ENCODE measurements around the gene HSD17B1.
"Not testable (repeated sequence)": the region's sequence is repeated elsewhere in the genome, so short reads cannot be mapped to it uniquely, and the experiment has no call there.

HSD17B1 gene

GRCh38 chr17:42536372-42537155 lies 16.2 kb upstream of the HSD17B1 start:
- Mint-ChIP-seq H3K4me1 (peaks cover 45% of the 10 kb centered on the region), H3K4me3 (peak overlapping the region; percentile 75), H3K36me3 (peaks cover 24% of the 10 kb centered on the region), H3K27ac (peak overlapping the region; percentile 61), H3K9me3 (no peaks in the 10 kb centered on the region)
- peak; percentile 86 for ATAC-seq
- DNase-seq (ENCODE audit: low spot score in 2 of 2) = peak; percentile 63 to 88

GRCh38 chr17:42537156-42537805 lies 15.4 kb upstream of the HSD17B1 start:
- Mint-ChIP-seq H3K4me3 (peak overlapping the region; percentile 75), H3K4me1 (peaks cover 43% of the 10 kb centered on the region), H3K9me3 (no peaks in the 10 kb centered on the region), H3K36me3 (peaks cover 24% of the 10 kb centered on the region), H3K27ac (peak overlapping the region; percentile 61)
- ATAC-seq (no peak), DNase-seq (ENCODE audit: low spot score in 2 of 2) (no peak)

GRCh38 chr17:42537826-42538451 lies 14.8 kb upstream of the HSD17B1 start:
- H3K27ac Mint-ChIP-seq = no peak overlapping the region
- H3K4me1 Mint-ChIP-seq = peaks cover 43% of the 10 kb centered on the region
- H3K36me3 Mint-ChIP-seq = peaks cover 24% of the 10 kb centered on the region
- DNase-seq (ENCODE audit: low spot score in 2 of 2) = no peak
- ATAC-seq = no peak
- peak overlapping the region; percentile 75 for H3K4me3 Mint-ChIP-seq
- H3K9me3 Mint-ChIP-seq = no peaks in the 10 kb centered on the region

GRCh38 chr17:42538482-42538881 lies 14.2 kb upstream of the HSD17B1 start:
- ATAC-seq (no peak), DNase-seq (ENCODE audit: low spot score in 2 of 2) (no peak)
- Mint-ChIP-seq H3K27ac (no peak overlapping the region), H3K36me3 (peaks cover 24% of the 10 kb centered on the region), H3K4me1 (peaks cover 43% of the 10 kb centered on the region), H3K4me3 (peak overlapping the region; percentile 75), H3K9me3 (no peaks in the 10 kb centered on the region)

- not testable (repeated sequence) for H3K9me3 Mint-ChIP-seq; DNase-seq (ENCODE audit: low spot score in 2 of 2); H3K27ac Mint-ChIP-seq; H3K4me3 Mint-ChIP-seq; ATAC-seq
- Mint-ChIP-seq H3K36me3 (peaks cover 24% of the 10 kb centered on the region), H3K4me1 (peaks cover 40% of the 10 kb centered on the region)
Measured at GRCh38 chr17:42540558-42540957, 12.2 kb upstream of the HSD17B1 start.

- no peak overlapping the region for H3K27ac Mint-ChIP-seq
- H3K4me3 Mint-ChIP-seq = no peak overlapping the region
- H3K9me3 Mint-ChIP-seq = no peaks in the 10 kb centered on the region
- DNase-seq (ENCODE audit: low spot score in 2 of 2) (no peak), ATAC-seq (no peak)
- H3K36me3 Mint-ChIP-seq = peaks cover 24% of the 10 kb centered on the region
- peaks cover 36% of the 10 kb centered on the region for H3K4me1 Mint-ChIP-seq
Measured at GRCh38 chr17:42541041-42541833, 11.5 kb upstream of the HSD17B1 start.

GRCh38 chr17:42543190-42544079 lies 9.3 kb upstream of the HSD17B1 start:
- DNase-seq (ENCODE audit: low spot score in 2 of 2) (no peak), ATAC-seq (no peak)
- H3K4me1 Mint-ChIP-seq = peaks cover 20% of the 10 kb centered on the region
- H3K27ac Mint-ChIP-seq = peak overlapping the region; percentile 76
- peaks cover 18% of the 10 kb centered on the region for H3K36me3 Mint-ChIP-seq
- H3K9me3 Mint-ChIP-seq = no peaks in the 10 kb centered on the region
- no peak overlapping the region for H3K4me3 Mint-ChIP-seq

- no peak overlapping the region for H3K4me3 Mint-ChIP-seq
- DNase-seq (ENCODE audit: low spot score in 2 of 2) = no peak
- no peak overlapping the region for H3K27ac Mint-ChIP-seq
- peaks cover 23% of the 10 kb centered on the region for H3K4me1 Mint-ChIP-seq
- H3K36me3 Mint-ChIP-seq = peaks cover 7% of the 10 kb centered on the region
- ATAC-seq = no peak
- H3K9me3 Mint-ChIP-seq = no peaks in the 10 kb centered on the region
Measured at GRCh38 chr17:42544874-42545283, 7.8 kb upstream of the HSD17B1 start.

- not testable (repeated sequence) for H3K9me3 Mint-ChIP-seq; ATAC-seq; DNase-seq (ENCODE audit: low spot score in 2 of 2); H3K27ac Mint-ChIP-seq; H3K4me3 Mint-ChIP-seq; H3K36me3 Mint-ChIP-seq
- peaks cover 17% of the 10 kb centered on the region for H3K4me1 Mint-ChIP-seq
Measured at GRCh38 chr17:42545755-42546505, 6.8 kb upstream of the HSD17B1 start.

GRCh38 chr17:42547001-42547461 lies 5.7 kb upstream of the HSD17B1 start:
- Mint-ChIP-seq H3K27ac (no peak overlapping the region), H3K4me1 (peaks cover 9% of the 10 kb centered on the region), H3K36me3 (no peaks in the 10 kb centered on the region), H3K9me3 (no peaks in the 10 kb centered on the region), H3K4me3 (peak overlapping the region; percentile 34)
- ATAC-seq (no peak), DNase-seq (ENCODE audit: low spot score in 2 of 2) (no peak)

- Mint-ChIP-seq H3K36me3 (no peaks in the 10 kb centered on the region), H3K4me3 (peak overlapping the region; percentile 34), H3K4me1 (peaks cover 9% of the 10 kb centered on the region), H3K27ac (no peak overlapping the region), H3K9me3 (no peaks in the 10 kb centered on the region)
- DNase-seq (ENCODE audit: low spot score in 2 of 2) (no peak), ATAC-seq (no peak)
Measured at GRCh38 chr17:42547698-42548069, 5.0 kb upstream of the HSD17B1 start.

- H3K27ac Mint-ChIP-seq = no peak overlapping the region
- peak; percentile 57 to 78 for DNase-seq (ENCODE audit: low spot score in 2 of 2)
Measured at GRCh38 chr17:42548070-42548837, 4.5 kb upstream of the HSD17B1 start.

More at GRCh38 chr17:42548070-42548837, 4.5 kb upstream of the HSD17B1 start:
- H3K9me3 Mint-ChIP-seq = no peaks in the 10 kb centered on the region
- H3K4me1 Mint-ChIP-seq = peaks cover 11% of the 10 kb centered on the region
- peak; percentile 85 for ATAC-seq
- peak overlapping the region; percentile 34 for H3K4me3 Mint-ChIP-seq
- H3K36me3 Mint-ChIP-seq = no peaks in the 10 kb centered on the region
